Hepatic stellate cell (primary cell): Measurements from ENCODE around the gene SMOC1.
"Not testable (repeated sequence)": the region's sequence is repeated elsewhere in the genome, so short reads cannot be mapped to it uniquely, and the experiment has no call there.

Experiments used
- DNase-seq: peaks from one replicate; pipeline ENCODE4 v3.0.0; 2011; ENCODE audit warnings: low spot score

The SMOC1 gene

DNA sequence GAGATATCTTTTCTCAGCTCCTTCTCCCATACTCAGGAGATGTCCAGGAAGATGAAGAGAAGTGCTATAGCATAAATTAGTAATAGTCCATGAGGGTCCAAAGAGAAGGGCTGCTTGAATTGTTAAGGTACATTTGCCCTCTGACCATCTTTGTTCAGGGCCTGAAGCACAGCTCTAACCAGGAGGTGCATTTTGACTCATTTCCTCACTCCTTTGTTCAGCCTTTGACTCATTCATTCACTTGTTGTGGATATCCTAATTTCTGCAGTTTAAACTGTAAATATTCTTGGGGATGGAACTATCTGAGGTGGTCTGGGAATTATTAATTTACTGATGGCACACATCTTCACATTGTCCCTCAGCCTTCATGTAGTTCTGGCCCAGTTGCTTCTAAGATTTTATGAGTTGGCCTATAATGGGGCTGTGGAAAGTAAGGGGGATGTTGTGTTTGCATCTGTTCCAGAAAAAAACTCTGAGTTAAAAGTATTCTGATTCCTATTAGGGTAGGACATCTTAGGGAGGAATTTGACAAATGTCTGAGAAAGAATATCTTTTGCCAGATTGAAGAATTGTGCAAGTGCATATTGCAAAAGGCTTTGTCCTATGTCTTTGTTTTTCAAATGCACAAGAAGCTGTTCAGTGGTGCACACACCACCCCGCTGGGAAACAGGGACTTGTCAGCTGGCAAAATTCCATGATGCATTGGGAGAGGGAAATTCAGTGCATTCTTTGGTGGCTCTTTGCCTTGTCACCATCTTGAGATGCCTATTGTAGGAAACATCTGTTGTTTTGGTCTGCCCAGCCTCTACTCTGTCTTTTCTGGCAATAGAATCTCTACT, 22.1 kb downstream of the SMOC1 start:
- DNase-seq: no peak

- not testable (repeated sequence) for DNase-seq
These were observed 23.8 kb downstream of the SMOC1 start for GRCh38 chr14:69903046-69903445.

DNA sequence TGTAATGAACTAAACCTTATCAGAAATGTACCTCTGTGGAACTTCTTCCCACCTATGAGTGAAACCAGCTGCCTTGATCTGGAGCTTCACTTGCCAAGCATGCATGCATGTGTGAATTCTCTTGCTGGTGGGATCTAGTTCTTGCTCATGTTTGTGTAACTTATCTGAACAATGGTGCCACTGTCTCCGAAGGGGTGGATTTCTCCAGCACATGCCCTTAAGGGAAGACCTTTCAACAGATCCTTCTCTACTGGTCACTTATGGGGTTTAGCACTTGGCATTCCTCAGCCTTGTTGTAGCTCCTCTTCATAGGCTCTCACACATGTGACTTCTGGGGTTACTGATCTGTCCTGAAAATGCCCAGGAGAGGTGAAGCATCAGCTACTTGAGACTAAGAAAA, 25.0 kb downstream of the SMOC1 start:
- no peak for DNase-seq

- DNase-seq: no peak
These were observed 27.0 kb downstream of the SMOC1 start for GRCh38 chr14:69906201-69906600.

DNA sequence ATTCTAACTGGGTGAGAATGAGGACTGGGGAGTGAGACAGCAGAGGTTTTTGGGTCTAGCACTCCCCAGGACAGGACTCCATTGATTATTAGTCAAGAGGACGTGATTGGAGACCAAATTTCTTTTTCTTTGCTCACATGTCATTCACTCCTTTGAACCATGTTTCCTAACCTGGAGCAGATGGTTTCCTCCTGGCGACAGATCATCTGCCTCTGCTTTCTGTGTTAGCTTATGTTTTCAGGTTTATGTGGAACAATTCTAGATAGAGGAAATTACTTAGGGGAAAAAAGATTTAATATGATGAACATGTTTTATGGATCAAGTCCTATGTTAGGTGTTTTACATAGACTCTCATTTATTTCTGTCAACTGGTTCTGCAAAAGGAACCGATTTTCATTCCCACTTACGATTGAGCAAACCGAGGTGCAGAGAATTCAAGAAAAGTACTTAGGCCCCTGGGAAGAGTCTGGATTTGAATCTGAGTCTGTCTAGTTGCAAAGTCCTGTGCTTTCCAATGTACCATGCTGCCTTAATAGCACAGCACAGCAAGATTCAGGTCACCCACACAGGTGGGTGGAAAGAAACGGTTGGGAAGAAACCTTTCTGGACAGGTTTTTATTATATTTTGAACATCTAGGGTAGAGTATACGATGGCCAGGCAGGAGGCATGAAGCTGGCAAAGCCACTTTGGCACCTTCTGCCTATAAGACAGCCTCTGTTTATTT, 30.8 kb downstream of the SMOC1 start:
- DNase-seq: no peak

DNA sequence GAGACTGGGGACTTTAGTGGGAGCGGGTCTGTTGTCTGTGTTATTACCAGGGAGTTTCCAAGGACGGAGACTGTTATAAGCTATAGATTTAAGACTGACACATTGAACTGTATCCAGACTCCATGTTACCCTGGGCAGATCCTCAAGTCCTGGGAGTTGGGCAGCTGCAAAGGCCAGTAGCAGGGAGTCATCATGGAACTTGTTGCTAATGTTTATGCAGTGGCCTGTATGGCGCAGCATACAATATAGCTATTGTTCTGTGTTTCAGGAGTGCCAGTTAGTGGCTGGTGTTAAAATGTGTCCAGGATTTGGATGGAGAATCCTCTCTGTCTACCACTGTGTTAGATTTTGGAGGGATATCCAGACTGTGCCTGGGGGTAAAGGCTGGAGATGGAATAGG, 31.7 kb downstream of the SMOC1 start:
- no peak for DNase-seq

DNA sequence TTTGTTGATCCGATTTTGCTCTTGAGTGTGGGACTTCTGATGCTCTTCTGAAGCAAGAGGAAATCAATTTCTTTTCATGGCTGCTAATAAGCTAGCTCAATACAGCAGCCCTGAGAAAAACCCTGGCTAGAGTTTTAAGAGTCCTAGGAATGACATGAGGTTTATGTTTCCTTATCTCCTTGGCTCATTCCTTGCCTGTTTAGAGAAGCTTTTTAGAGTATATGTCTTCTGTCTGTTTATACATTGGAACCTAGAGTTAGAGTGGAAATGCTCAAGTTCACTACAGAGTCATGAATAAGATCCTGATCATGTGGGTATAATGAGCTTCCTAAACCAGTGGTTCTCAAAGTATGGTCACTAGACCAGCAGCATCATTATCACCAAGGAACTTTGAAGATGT, 34.5 kb downstream of the SMOC1 start:
- DNase-seq: no peak

DNA sequence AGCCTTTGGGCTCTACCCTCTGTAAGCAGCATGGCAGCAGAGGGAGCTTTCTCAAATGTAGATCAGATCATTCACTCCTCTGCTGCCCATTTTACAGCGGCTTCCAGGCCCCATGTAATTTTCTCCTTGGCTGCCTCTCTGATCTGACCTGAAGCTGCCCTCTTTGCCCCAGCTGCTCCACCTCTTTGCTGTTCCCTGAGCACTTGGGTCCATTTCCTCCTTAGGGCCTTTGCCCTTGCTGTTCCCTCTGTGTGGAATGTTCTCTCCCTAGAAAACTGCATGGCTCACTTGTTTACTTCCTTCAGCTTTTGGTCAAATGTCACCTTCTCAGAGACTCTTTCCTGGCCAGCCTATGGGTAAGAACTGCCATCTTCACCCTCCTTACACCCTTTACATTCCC, 37.2 kb downstream of the SMOC1 start:
- DNase-seq: no peak

GRCh38 chr14:69917287-69917686, 38.1 kb downstream of the SMOC1 start:
- no peak for DNase-seq

- no peak for DNase-seq
These were observed 40.6 kb downstream of the SMOC1 start for GRCh38 chr14:69919815-69920214.

- DNase-seq: no peak
These were observed 41.8 kb downstream of the SMOC1 start for GRCh38 chr14:69921052-69921451.

DNA sequence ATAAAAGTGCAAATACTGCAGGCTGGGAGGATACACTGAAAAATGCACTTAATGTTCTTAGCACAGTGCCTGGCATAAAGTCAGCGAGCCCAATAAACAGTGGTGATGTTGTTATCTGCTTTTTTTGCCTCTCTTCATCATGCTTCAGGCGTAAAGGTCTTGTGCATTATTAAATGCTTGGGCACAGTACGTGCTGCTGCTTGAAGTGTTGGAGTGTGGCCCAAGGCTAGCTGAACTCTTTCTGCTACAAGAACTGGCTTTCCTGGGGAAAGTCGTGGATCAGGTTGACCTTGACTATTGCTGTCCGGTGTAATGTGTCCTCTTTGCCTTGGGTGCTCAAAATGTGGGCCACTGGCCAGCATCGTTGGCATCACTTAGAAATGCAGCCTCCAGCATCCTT, 43.0 kb downstream of the SMOC1 start:
- no peak for DNase-seq

GRCh38 chr14:69924201-69924600, 45.0 kb downstream of the SMOC1 start:
- no peak for DNase-seq

- DNase-seq: no peak
These were observed 48.9 kb downstream of the SMOC1 start for GRCh38 chr14:69928111-69928523.

GRCh38 chr14:69930780-69931379, 51.7 kb downstream of the SMOC1 start:
- no peak for DNase-seq

DNA sequence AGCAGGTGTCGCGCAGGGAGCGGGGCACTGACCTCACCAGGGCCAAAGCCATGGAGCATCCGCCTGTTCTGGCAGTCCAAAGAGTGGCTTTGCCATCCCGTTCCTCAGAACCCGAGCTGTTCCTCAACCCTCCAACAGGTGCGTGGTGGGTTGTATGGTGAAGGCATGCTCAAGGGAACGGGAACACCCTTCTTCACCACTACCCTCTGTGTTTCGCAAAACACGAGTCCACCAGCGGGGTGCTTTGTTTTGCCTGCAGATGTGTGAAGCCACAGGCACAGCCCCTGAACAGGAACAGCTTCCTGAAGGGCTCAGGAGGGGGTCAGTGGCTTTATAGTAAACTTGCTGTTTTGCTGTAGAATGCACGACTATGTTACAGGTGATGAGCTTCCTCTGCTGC, 52.7 kb downstream of the SMOC1 start:
- DNase-seq: no peak

DNA sequence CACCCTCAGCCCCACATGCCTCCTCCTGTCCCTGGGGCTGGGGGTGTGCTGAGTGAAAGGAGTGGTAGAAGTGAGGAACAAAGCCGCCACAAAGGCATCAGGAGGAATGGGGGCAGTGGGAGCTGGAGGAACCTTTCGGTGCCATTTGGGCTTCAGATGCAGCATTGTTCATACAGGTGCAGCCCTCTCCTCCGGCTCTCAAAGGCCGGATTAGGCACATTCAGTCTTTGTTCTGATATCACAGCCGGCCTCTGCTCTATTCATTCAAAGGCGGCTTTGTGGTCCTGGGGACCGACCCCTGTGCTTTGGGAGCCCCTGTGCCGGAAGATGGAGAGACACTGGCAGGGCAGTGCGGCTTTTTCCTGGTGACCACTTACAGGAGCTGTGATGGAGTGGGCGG, 53.2 kb downstream of the SMOC1 start:
- DNase-seq: no peak

GRCh38 chr14:69933623-69934275, 54.5 kb downstream of the SMOC1 start:
- DNase-seq: no peak

GRCh38 chr14:69937367-69938081, 58.3 kb downstream of the SMOC1 start:
- no peak for DNase-seq

DNA sequence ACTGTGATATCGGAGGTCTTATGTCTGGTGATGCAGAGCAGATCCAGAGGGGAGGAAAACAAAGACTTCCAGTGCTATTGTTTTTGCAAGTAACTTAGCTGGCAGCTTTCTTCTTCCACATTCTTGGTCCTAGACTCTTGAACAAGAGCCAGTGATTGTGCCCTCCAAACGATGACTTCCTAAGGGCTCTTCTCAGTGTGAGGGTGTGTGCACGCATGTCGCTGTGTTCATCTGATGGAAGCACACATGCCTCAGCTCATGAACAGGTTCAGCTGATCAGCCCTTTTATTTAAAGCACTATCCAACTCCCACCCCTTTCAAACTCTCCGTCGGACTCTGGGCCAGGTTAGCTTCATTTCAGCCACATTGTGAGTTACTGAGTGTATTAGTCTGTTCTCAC, 59.5 kb downstream of the SMOC1 start:
- no peak for DNase-seq

DNA sequence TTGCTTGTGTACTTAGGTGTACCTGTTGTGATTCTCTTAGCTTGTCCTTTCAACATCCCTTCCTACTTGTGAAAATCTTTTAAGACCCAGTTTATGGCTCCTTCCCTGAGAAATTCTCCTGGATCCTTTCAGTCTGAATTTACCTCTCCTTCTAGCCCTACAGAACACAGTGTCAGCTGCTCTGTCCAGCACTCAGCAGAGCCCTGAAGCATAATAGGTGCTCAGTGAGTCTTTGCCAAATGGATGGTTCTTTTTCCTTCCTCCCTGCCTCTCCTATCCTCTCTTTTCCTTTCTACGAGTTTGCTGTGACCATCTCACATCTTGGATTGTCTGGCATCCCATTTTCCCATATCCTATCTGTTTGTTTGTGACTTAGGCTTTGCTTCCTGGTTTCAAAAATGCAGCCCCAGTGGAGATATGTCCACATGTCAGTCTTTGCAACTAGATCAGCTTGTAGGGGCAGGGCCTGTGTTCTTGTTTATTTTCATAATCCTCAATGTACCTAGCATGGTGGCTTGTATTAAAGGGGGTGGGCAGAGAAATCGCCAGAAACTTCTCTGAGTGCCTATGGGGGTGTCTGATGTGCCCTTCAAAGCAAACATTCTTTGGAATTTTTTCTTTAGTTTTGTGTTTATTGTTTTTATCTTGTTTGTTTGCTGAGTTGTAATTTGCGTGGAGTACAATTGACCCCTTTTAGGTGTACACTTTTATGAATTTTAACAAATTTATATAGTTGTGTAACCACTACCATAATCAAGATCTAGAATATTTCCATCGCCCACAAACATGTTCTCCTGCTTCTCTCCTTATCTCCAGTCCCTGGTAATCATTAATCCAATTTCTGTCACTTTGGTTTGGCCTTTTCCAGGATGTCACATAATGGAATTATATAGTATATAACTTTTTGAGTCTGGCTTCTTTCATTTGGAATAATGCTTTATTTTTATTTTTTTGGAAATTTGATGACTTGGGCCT, 62.8 kb downstream of the SMOC1 start:
- DNase-seq: no peak
